Activated T-helper 1 cell treated with anti-CD3 and anti-CD28 coated beads, Interleukin-12 subunit alpha, Interleukin-12 subunit beta, Interleukin-2, Interleukin-4 antibody, amounts not matched to agents 30 ng/mL and 10 ng/mL and 1 ng/mL, durations not matched to agents 14 hours and 24 hours and 36 hours (primary cell): ENCODE data around the gene BRCC3. TPM values are rescaled to one million over a fixed set of nuclear protein-coding genes. Genes with fewer than 3 reads are reported as not detected.

Experiments used
- DNase-seq: peaks from one replicate; pipeline ENCODE4 v3.0.0; 2021; ENCODE audit warnings: low spot score
- H3K27ac Mint-ChIP-seq: one replicate; pipeline ENCODE4 v1.8.0; 2021; ENCODE audit warnings: mild to moderate bottlenecking, mixed read lengths
- H3K27me3 Mint-ChIP-seq: one replicate; pipeline ENCODE4 v1.8.0; 2022; ENCODE audit warnings: mild to moderate bottlenecking, moderate library complexity, mixed read lengths; ENCODE audit not compliant: insufficient read depth
- H3K36me3 Mint-ChIP-seq: one replicate; pipeline ENCODE4 v1.8.0; 2021; ENCODE audit warnings: low read depth, mixed read lengths
- H3K4me1 Mint-ChIP-seq: one replicate; pipeline ENCODE4 v1.8.0; 2021; ENCODE audit warnings: low read depth, mixed read lengths
- H3K4me3 Mint-ChIP-seq: one replicate; pipeline ENCODE4 v1.8.0; 2021; ENCODE audit warnings: mild to moderate bottlenecking, moderate library complexity, mixed read lengths
- H3K9me3 Mint-ChIP-seq: one replicate; pipeline ENCODE4 v1.8.0; 2021; ENCODE audit warnings: mixed read lengths
- intact Hi-C: fragments of 100-400 bp; cut with micrococcal nuclease; formaldehyde crosslinking; loops from one replicate; pipeline ENCODE4 v1.15.1; 2024
- total RNA-seq: library from RNA; stranded (reverse); gene quantifications from 2 replicates; pipeline ENCODE4 v1.2.3, GENCODE V29; 2022

Gene BRCC3
- total RNA-seq, 1 donor from 2014 or later: 28.9 TPM

- peaks cover 12% of the 10 kb centered on the region for H3K36me3 Mint-ChIP-seq
- DNase-seq: no peak
- intact Hi-C loops: no loop called here
- H3K4me1 Mint-ChIP-seq: peaks cover 5% of the 10 kb centered on the region
- no peak overlapping the region for H3K27ac Mint-ChIP-seq
- no peak overlapping the region for H3K4me3 Mint-ChIP-seq
- H3K9me3 Mint-ChIP-seq: no peaks in the 10 kb centered on the region
- peaks cover 1% of the 10 kb centered on the region for H3K27me3 Mint-ChIP-seq
Observed at GRCh38 chrX:155046811-155047528, 24.3 kb upstream of the BRCC3 start.

- H3K27me3 Mint-ChIP-seq: peaks cover 1% of the 10 kb centered on the region
- H3K36me3 Mint-ChIP-seq: peaks cover 20% of the 10 kb centered on the region
- H3K9me3 Mint-ChIP-seq: no peaks in the 10 kb centered on the region
- intact Hi-C loops: no loop called here
- peak; percentile 13 for DNase-seq
- H3K27ac Mint-ChIP-seq: no peak overlapping the region
- peaks cover 13% of the 10 kb centered on the region for H3K4me1 Mint-ChIP-seq
- no peak overlapping the region for H3K4me3 Mint-ChIP-seq
Observed at GRCh38 chrX:155048977-155049619, 22.2 kb upstream of the BRCC3 start.

GRCh38 chrX:155052738-155053498 lies 18.4 kb upstream of the BRCC3 start:
- H3K27ac Mint-ChIP-seq: peak overlapping the region; percentile 22

GRCh38 chrX:155053656-155054055 lies 17.7 kb upstream of the BRCC3 start:
- H3K27me3 Mint-ChIP-seq: no peaks in the 10 kb centered on the region
- intact Hi-C loops: no loop called here
- DNase-seq: no peak
- H3K9me3 Mint-ChIP-seq: no peaks in the 10 kb centered on the region
- H3K4me1 Mint-ChIP-seq: peaks cover 41% of the 10 kb centered on the region
- no peak overlapping the region for H3K4me3 Mint-ChIP-seq
- H3K36me3 Mint-ChIP-seq: peaks cover 20% of the 10 kb centered on the region
- peak overlapping the region; percentile 22 for H3K27ac Mint-ChIP-seq

More at GRCh38 chrX:155052738-155053498, 18.4 kb upstream of the BRCC3 start:
- DNase-seq: no peak
- H3K4me1 Mint-ChIP-seq: peaks cover 37% of the 10 kb centered on the region
- no peaks in the 10 kb centered on the region for H3K27me3 Mint-ChIP-seq
- peaks cover 22% of the 10 kb centered on the region for H3K36me3 Mint-ChIP-seq
- H3K9me3 Mint-ChIP-seq: no peaks in the 10 kb centered on the region
- intact Hi-C loops: no loop called here
- no peak overlapping the region for H3K4me3 Mint-ChIP-seq

- no peak for DNase-seq
- no peaks in the 10 kb centered on the region for H3K9me3 Mint-ChIP-seq
- intact Hi-C loops: no loop called here
- no peak overlapping the region for H3K4me3 Mint-ChIP-seq
- peaks cover 17% of the 10 kb centered on the region for H3K36me3 Mint-ChIP-seq
- no peaks in the 10 kb centered on the region for H3K27me3 Mint-ChIP-seq
- H3K4me1 Mint-ChIP-seq: peaks cover 41% of the 10 kb centered on the region
- no peak overlapping the region for H3K27ac Mint-ChIP-seq
Observed at GRCh38 chrX:155054255-155054654, 17.1 kb upstream of the BRCC3 start.

- Mint-ChIP-seq H3K9me3 (no peaks in the 10 kb centered on the region), H3K4me1 (peaks cover 40% of the 10 kb centered on the region), H3K27me3 (no peaks in the 10 kb centered on the region), H3K4me3 (no peak overlapping the region), H3K27ac (peak overlapping the region; percentile 23), H3K36me3 (peaks cover 17% of the 10 kb centered on the region)
- no peak for DNase-seq
- intact Hi-C loops: no loop called here
Observed at GRCh38 chrX:155055494-155055893, 15.8 kb upstream of the BRCC3 start.

- peaks cover 16% of the 10 kb centered on the region for H3K36me3 Mint-ChIP-seq
- no peaks in the 10 kb centered on the region for H3K27me3 Mint-ChIP-seq
- H3K9me3 Mint-ChIP-seq: no peaks in the 10 kb centered on the region
- peaks cover 35% of the 10 kb centered on the region for H3K4me1 Mint-ChIP-seq
- intact Hi-C loops: no loop called here
- no peak overlapping the region for H3K4me3 Mint-ChIP-seq
- no peak overlapping the region for H3K27ac Mint-ChIP-seq
- no peak for DNase-seq
Observed at GRCh38 chrX:155056471-155056870, 14.8 kb upstream of the BRCC3 start.

GRCh38 chrX:155056877-155057792 lies 14.2 kb upstream of the BRCC3 start:
- H3K4me1 Mint-ChIP-seq: peaks cover 35% of the 10 kb centered on the region
- no peaks in the 10 kb centered on the region for H3K9me3 Mint-ChIP-seq
- no peaks in the 10 kb centered on the region for H3K27me3 Mint-ChIP-seq
- H3K36me3 Mint-ChIP-seq: peaks cover 13% of the 10 kb centered on the region
- H3K4me3 Mint-ChIP-seq: peak overlapping the region; percentile 62
- no peak overlapping the region for H3K27ac Mint-ChIP-seq
- intact Hi-C loops: loop anchor here (1.0 kb wide), 4 partner anchors 13 to 139 kb away; no protein-coding TSS in a partner anchor
- peak; percentile 22 for DNase-seq

- no peak for DNase-seq
- peaks cover 15% of the 10 kb centered on the region for H3K4me1 Mint-ChIP-seq
- H3K9me3 Mint-ChIP-seq: no peaks in the 10 kb centered on the region
- H3K27ac Mint-ChIP-seq: no peak overlapping the region
- no peak overlapping the region for H3K4me3 Mint-ChIP-seq
- no peaks in the 10 kb centered on the region for H3K36me3 Mint-ChIP-seq
- intact Hi-C loops: no loop called here
- no peaks in the 10 kb centered on the region for H3K27me3 Mint-ChIP-seq
Observed at GRCh38 chrX:155061760-155062159, 9.5 kb upstream of the BRCC3 start.

- Mint-ChIP-seq H3K27me3 (no peaks in the 10 kb centered on the region), H3K9me3 (no peaks in the 10 kb centered on the region), H3K36me3 (no peaks in the 10 kb centered on the region), H3K4me3 (no peak overlapping the region), H3K27ac (no peak overlapping the region), H3K4me1 (peaks cover 22% of the 10 kb centered on the region)
- no peak for DNase-seq
- intact Hi-C loops: no loop called here
Observed at GRCh38 chrX:155065035-155065734, 6.1 kb upstream of the BRCC3 start.

- Mint-ChIP-seq H3K4me3 (peak overlapping the region; percentile 31), H3K36me3 (peaks cover 7% of the 10 kb centered on the region), H3K27me3 (no peaks in the 10 kb centered on the region), H3K9me3 (no peaks in the 10 kb centered on the region), H3K27ac (no peak overlapping the region), H3K4me1 (peaks cover 29% of the 10 kb centered on the region)
- DNase-seq: no peak
- intact Hi-C loops: no loop called here
Observed at GRCh38 chrX:155068165-155068564, 3.1 kb upstream of the BRCC3 start.

GRCh38 chrX:155069414-155069813 lies 1.9 kb upstream of the BRCC3 start:
- no peak for DNase-seq
- peak overlapping the region; percentile 86 for H3K4me3 Mint-ChIP-seq
- no peaks in the 10 kb centered on the region for H3K9me3 Mint-ChIP-seq
- no peak overlapping the region for H3K27ac Mint-ChIP-seq
- H3K27me3 Mint-ChIP-seq: no peaks in the 10 kb centered on the region
- intact Hi-C loops: no loop called here
- peaks cover 17% of the 10 kb centered on the region for H3K36me3 Mint-ChIP-seq
- peaks cover 41% of the 10 kb centered on the region for H3K4me1 Mint-ChIP-seq
